Heart left ventricle (tissue), 16 donors: ENCODE data around the gene ZFP64. TPM values are rescaled to one million over a fixed set of nuclear protein-coding genes. Genes with fewer than 3 reads are reported as not detected.
"Not testable (repeated sequence)": the region's sequence is repeated elsewhere in the genome, so short reads cannot be mapped to it uniquely, and the experiment has no call there.

ENCODE experiments used
- ATAC-seq, 4 donors: fragments of 200-7000 bp; cut with Tn5 transposase; one replicate each; pipeline ENCODE4 v1.9.1; 2020 to 2022; ENCODE audit warnings: moderate library complexity in 4 of 4, mild to moderate bottlenecking in 3 of 4, moderate number of reproducible peaks in 1 of 4
- DNase-seq, 5 donors: peaks; one replicate each; pipeline ENCODE4 v3.0.0-alpha.2; 2020
- H3K27ac ChIP-seq, 12 donors: fragments of 200-600 bp; sonication (generic) in 4 of 12; one replicate each; pipeline versions ENCODE4 v1.5.0 to v1.8.0; 2016 to 2022; ENCODE audit warnings: mild to moderate bottlenecking in 2 of 12
- H3K27me3 ChIP-seq, 9 donors: fragments of 200-600 bp; sonication (generic) in 2 of 9; one replicate each; pipeline versions ENCODE4 v1.5.1 to v1.8.0; 2016 to 2022; ENCODE audit warnings: mild to moderate bottlenecking in 3 of 9
- H3K36me3 ChIP-seq, 9 donors: fragments of 200-600 bp; sonication (generic) in 2 of 9; one replicate each; pipeline versions ENCODE4 v1.5.0 to v1.8.0; 2018 to 2022; ENCODE audit warnings: mild to moderate bottlenecking in 2 of 9
- H3K4me1 ChIP-seq, 12 donors: fragments of 200-600 bp; sonication (generic) in 4 of 12; one replicate each; pipeline versions ENCODE4 v1.5.0 to v1.8.0; 2016 to 2022; ENCODE audit warnings: mild to moderate bottlenecking in 3 of 12
- H3K4me3 ChIP-seq, 12 donors: fragments of 200-600 bp; sonication (generic) in 4 of 12; one replicate each; pipeline versions ENCODE4 v1.5.0 to v1.8.0; 2017 to 2022; ENCODE audit warnings: mild to moderate bottlenecking in 9 of 12, moderate library complexity in 4 of 12
- H3K9me3 ChIP-seq, 12 donors: fragments of 200-600 bp; sonication (generic) in 4 of 12; one replicate each; pipeline versions ENCODE4 v1.5.0 to v1.8.0; 2016 to 2022; ENCODE audit warnings: mild to moderate bottlenecking in 1 of 12
- CTCF ChIP-seq, 12 donors: fragments of 200-600 bp; sonication (generic) in 4 of 12; IDR thresholded peaks; one replicate each; pipeline versions ENCODE4 v1.5.0 to v1.8.0; 2018 to 2022; ENCODE audit warnings: antibody characterized with exemption in 12 of 12, mild to moderate bottlenecking in 5 of 12
- POLR2A ChIP-seq, 2 donors: fragments of 450-650 bp; IDR thresholded peaks; one replicate each; pipeline ENCODE4 v1.6.1; 2017; ENCODE audit warnings: antibody characterized with exemption in 2 of 2, mild to moderate bottlenecking in 2 of 2, moderate library complexity in 2 of 2
- WGBS, 4 donors: extraction: QIAGEN DNeasy Blood & Tissue Kit in 2 of 4; methylation state at CpG; one replicate each; pipeline versions ENCODE4 v1.1.5 to v1.1.7; 2013 to 2018; 5-methylcytosine and 5-hydroxymethylcytosine counted together
- intact Hi-C, 10 donors: fragments of 100-400 bp; cut with DNase I; formaldehyde crosslinking; loops; one replicate each; pipeline versions ENCODE4 v1.11.1 to v1.14.2; 2022
- polyA plus RNA-seq, 2 donors: library from polyadenylated mRNA; stranded (reverse); fragments of 200-250 nt; gene quantifications; one replicate each; pipeline ENCODE4 v1.2.3, GENCODE V29; 2013
- total RNA-seq, 9 donors: library from RNA; depleted of rRNA in 2 of 9; stranded (reverse); fragments of >200 nt in 2 of 9; fragmentation: NEBNext Ultra II Directional in 3 of 9; extraction: Animal tissue kit (Norgen Biotek cat#: 25700) in 3 of 9; gene quantifications; one replicate each; pipeline versions ENCODE4 v1.1.0 to v1.2.4, GENCODE V29; 2016 to 2023
- donor health status: ischemic (EF 13 %, LVEDD 7.1; RV severe dilation, severe dysfunction).
- donor health status: healthy with polysubstance abuse.
- donor health status: DM: no; HTN: yes; CAD: no.
- donor health status: DM: no; HTN: no; CAD: no.
- donor health status: ischemic (EF 25% LVEDD 6.9; RV normal size, moderate dysfunction).
- donor health status: ischemic (EF 25% LVEDD 5.7; RV mildly dilated, moderate dysfunction).
- donor health status: healthy.
- donor health status: DM: yes; HTN: yes; CAD: no.
- donor health status: ischemic (EF 35%, LVEDD 5.7; RV mildly dilated, moderate dysfunction).
- donor health status: nonischemic (EF 11% LVEDD 7.7; RV severe dilation, severe dysfunction).
- donor health status: DM: yes; HTN: yes; CAD: no.
- donor health status: PGD.
- donor health status: ischemic (EF 29% LVEDD 5.4; RV normal size, mild dysfunction).
- donor health status: nonischemic (EF 23%, LVEDD 6.1; RV moderate dilation, normal function).

The ZFP64 gene
- total and polyA plus RNA-seq, 11 donors, result 2.0 to 12.5 (median 9.2) TPM

GRCh38 chr20:52226370-52226769, 34.8 kb upstream of the ZFP64 start:
- peaks cover 0 to 24% (median 0%) of the 10 kb centered on the region in 9 donors for H3K27me3 ChIP-seq
- no peak for ATAC-seq
- H3K27ac ChIP-seq, result no peak overlapping the region
- TF ChIP-seq POLR2A (IDR thresholded peaks at IDR 0.05), result no peak
- no peak for TF ChIP-seq CTCF (IDR thresholded peaks at IDR 0.05)
- 6 to 23% (median 11%) methylated on average over 3 of the region's 3 CpGs for WGBS, 4 donors
- intact Hi-C loops, result no loop called here
- no peaks in the 10 kb centered on the region for H3K36me3 ChIP-seq
- peaks cover 0 to 6% (median 0%) of the 10 kb centered on the region in 12 donors for H3K4me1 ChIP-seq
- H3K9me3 ChIP-seq, result peaks cover 0 to 3% (median 0%) of the 10 kb centered on the region in 12 donors
- no peak for DNase-seq
- no peak overlapping the region for H3K4me3 ChIP-seq

- ATAC-seq, result no peak
- Histone ChIP-seq H3K4me3 (no peak overlapping the region), H3K27me3 (peaks cover 0 to 28% (median 0%) of the 10 kb centered on the region in 9 donors), H3K36me3 (no peaks in the 10 kb centered on the region), H3K9me3 (peaks cover 0 to 17% (median 4%) of the 10 kb centered on the region in 12 donors), H3K4me1 (no peaks in the 10 kb centered on the region), H3K27ac (no peak overlapping the region)
- intact Hi-C loops, result no loop called here
- 53 to 65% (median 56%) methylated on average over 3 of the region's 3 CpGs for WGBS, 4 donors
- TF ChIP-seq CTCF (IDR thresholded peaks at IDR 0.05) (no peak), POLR2A (IDR thresholded peaks at IDR 0.05) (no peak)
- no peak for DNase-seq
These were observed 33.3 kb upstream of the ZFP64 start for GRCh38 chr20:52224920-52225319.

GRCh38 chr20:52221362-52221761, 29.8 kb upstream of the ZFP64 start:
- peaks cover 0 to 20% (median 7%) of the 10 kb centered on the region in 12 donors for H3K9me3 ChIP-seq
- intact Hi-C loops, H3K4me3 ChIP-seq, H3K27ac ChIP-seq, H3K4me1 ChIP-seq, DNase-seq, H3K36me3 ChIP-seq, ATAC-seq: not testable (repeated sequence)
- peaks cover 0 to 14% (median 0%) of the 10 kb centered on the region in 9 donors for H3K27me3 ChIP-seq
- WGBS, 4 donors, result 87 to 93% (median 89%) methylated on average over 4 of the region's 4 CpGs

- H3K4me3 ChIP-seq, ATAC-seq, H3K36me3 ChIP-seq, H3K27ac ChIP-seq, intact Hi-C loops, H3K4me1 ChIP-seq, H3K27me3 ChIP-seq, DNase-seq: not testable (repeated sequence)
- H3K9me3 ChIP-seq, result peaks cover 0 to 21% (median 7%) of the 10 kb centered on the region in 12 donors
These were observed 29.3 kb upstream of the ZFP64 start for GRCh38 chr20:52220891-52221290.

- Histone ChIP-seq H3K36me3 (no peaks in the 10 kb centered on the region), H3K9me3 (peaks cover 0 to 21% (median 7%) of the 10 kb centered on the region in 12 donors), H3K4me3 (no peak overlapping the region), H3K27ac (no peak overlapping the region), H3K27me3 (peaks cover 0 to 5% (median 0%) of the 10 kb centered on the region in 9 donors), H3K4me1 (no peaks in the 10 kb centered on the region)
- no peak for DNase-seq
- intact Hi-C loops, result no loop called here
- TF ChIP-seq POLR2A (IDR thresholded peaks at IDR 0.05) (no peak), CTCF (IDR thresholded peaks at IDR 0.05) (no peak)
- no peak for ATAC-seq
- 74 to 83% (median 78%) methylated on average over 9 of the region's 9 CpGs for WGBS, 4 donors
These were observed 27.9 kb upstream of the ZFP64 start for GRCh38 chr20:52219441-52219840.
